KOPT-K1 (cell line): ENCODE data around the gene PDCD6IP.
"Not testable (repeated sequence)": the region's sequence is repeated elsewhere in the genome, so short reads cannot be mapped to it uniquely, and the experiment has no call there.

ENCODE experiments used
- H3K27ac ChIP-seq: fragments of 200-600 bp; sonication (generic); 2 replicates; pipeline ENCODE4 v1.5.1; 2016; ENCODE audit warnings: antibody characterized with exemption, mild to moderate bottlenecking, low read depth, low read length; ENCODE audit not compliant: poor library complexity, severe bottlenecking
- H3K36me3 ChIP-seq: fragments of 200-600 bp; sonication (generic); 2 replicates; pipeline ENCODE4 v1.5.1; 2017; ENCODE audit warnings: antibody characterized with exemption, mild to moderate bottlenecking, low read length, moderate library complexity; ENCODE audit not compliant: insufficient read depth
- H3K9me3 ChIP-seq: fragments of 200-600 bp; sonication (generic); 2 replicates; pipeline ENCODE4 v1.5.1; 2017; ENCODE audit warnings: antibody characterized with exemption, low read length, mild to moderate bottlenecking; ENCODE audit not compliant: insufficient read depth, poor library complexity, severe bottlenecking

The PDCD6IP gene, protein sequence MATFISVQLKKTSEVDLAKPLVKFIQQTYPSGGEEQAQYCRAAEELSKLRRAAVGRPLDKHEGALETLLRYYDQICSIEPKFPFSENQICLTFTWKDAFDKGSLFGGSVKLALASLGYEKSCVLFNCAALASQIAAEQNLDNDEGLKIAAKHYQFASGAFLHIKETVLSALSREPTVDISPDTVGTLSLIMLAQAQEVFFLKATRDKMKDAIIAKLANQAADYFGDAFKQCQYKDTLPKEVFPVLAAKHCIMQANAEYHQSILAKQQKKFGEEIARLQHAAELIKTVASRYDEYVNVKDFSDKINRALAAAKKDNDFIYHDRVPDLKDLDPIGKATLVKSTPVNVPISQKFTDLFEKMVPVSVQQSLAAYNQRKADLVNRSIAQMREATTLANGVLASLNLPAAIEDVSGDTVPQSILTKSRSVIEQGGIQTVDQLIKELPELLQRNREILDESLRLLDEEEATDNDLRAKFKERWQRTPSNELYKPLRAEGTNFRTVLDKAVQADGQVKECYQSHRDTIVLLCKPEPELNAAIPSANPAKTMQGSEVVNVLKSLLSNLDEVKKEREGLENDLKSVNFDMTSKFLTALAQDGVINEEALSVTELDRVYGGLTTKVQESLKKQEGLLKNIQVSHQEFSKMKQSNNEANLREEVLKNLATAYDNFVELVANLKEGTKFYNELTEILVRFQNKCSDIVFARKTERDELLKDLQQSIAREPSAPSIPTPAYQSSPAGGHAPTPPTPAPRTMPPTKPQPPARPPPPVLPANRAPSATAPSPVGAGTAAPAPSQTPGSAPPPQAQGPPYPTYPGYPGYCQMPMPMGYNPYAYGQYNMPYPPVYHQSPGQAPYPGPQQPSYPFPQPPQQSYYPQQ

DNA sequence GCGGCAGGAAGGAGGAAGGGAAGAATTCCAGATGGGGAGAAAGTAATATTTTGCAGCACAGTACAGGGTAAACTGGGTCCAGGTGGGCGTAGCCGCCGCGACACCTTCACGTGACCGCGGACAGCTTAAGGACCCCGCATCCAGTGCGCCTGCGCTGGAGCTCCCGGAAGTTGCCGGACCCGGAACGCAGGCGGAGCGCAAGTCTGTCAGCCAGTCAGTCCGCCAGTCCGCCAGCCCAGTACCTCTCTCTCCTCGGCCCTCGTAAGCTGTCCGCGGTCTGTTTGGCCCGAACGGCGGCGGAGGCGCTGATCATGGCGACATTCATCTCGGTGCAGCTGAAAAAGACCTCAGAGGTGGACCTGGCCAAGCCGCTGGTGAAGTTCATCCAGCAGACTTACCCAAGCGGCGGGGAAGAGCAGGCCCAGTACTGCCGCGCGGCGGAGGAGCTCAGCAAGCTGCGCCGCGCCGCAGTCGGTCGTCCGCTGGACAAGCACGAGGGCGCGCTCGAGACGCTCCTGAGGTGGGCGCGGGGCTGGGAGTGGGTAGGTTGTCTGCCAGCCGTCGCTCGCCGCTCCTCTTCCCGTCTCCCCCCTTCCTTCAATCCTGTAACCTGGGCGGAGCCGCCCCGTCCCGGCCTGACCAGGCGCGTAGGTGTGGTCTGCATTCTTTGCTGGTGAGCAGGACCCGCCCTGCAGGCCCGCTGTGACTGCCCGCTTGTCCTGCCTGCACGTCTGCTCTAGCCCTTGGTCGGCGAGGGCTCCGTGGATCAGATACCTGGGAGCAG is at the start of gene PDCD6IP:
PDCD6IP (plus strand) TSS at position 213 of the 784 bp plus-strand sequence; CDS start at position 312, 99 bp downstream.
- Histone ChIP-seq H3K36me3 (peaks cover 20% of the 10 kb centered on the region), H3K27ac (peak within 1 kb of the TSS; percentile 77), H3K9me3 (peaks cover 16% of the 10 kb centered on the region)

DNA sequence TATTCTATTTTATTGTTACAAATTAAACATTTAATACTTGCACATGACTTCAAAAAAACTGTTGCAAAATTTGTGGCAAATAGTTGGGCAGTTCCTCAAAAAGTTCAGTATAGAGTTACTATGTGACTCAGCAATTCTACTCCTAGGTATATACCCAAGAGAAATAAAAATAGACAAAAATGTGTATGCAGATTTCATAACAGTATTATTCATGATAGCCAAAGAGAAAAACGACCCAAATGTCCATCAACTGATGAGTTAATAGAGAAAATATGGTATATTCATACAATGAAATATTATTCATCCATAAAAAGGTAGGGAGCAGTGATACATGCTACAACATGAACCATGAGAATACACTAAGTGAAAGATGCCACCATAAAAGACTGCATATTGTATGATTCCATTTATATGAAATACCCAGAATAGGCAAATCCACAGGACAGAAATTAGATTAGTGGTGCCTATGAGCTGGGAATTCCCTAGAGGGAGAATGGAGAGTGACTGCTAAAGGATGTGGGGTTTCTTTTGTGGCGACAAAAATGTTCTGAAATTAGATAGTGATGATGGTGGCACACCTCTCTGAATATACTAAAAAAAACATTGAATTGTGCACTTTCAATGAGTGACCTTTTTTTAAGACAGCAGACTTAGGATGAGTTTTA is 48.8 kb upstream of the PDCD6IP start:
- H3K9me3 ChIP-seq: peaks cover 17% of the 10 kb centered on the region
- H3K36me3 ChIP-seq: no peaks in the 10 kb centered on the region
- H3K27ac ChIP-seq: no peak overlapping the region

DNA sequence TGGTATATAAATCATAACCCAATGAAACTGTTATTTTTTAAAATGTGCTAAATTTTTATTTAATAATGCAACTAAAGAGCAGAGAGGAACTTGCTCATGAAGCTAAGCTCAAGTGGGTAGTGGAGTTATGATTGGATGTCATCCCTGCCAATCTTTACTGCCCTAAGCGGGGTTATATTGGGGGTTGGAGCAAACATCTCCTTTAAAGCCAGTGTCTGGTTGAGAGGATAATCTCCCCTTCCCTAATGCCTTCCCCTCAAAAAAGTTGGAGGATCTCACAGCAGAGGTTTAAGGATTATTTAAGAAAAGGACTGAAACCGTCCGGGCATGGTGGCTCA is 48.2 kb upstream of the PDCD6IP start:
- Histone ChIP-seq H3K27ac (no peak overlapping the region), H3K36me3 (no peaks in the 10 kb centered on the region), H3K9me3 (peaks cover 22% of the 10 kb centered on the region)

DNA sequence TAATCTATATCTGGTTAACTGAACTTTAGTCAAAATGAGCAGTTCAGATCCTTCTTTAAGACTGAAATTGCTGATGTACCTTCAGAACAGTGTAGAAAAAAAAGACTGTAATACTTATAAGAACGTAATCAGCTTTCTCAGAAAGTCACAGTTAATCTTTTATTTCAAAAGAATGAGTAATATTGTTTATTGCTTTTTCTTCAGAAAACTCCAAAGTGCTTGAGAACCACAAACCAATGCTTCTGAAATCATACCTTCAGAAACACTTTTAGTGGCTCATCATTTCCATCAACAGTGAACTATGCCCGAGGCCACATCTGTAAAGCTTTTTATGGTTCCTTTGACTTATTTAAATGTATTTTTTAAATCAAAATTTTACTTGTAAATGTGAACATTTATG is 47.1 kb upstream of the PDCD6IP start:
- no peak overlapping the region for H3K27ac ChIP-seq
- H3K9me3 ChIP-seq: peaks cover 26% of the 10 kb centered on the region
- no peaks in the 10 kb centered on the region for H3K36me3 ChIP-seq

DNA sequence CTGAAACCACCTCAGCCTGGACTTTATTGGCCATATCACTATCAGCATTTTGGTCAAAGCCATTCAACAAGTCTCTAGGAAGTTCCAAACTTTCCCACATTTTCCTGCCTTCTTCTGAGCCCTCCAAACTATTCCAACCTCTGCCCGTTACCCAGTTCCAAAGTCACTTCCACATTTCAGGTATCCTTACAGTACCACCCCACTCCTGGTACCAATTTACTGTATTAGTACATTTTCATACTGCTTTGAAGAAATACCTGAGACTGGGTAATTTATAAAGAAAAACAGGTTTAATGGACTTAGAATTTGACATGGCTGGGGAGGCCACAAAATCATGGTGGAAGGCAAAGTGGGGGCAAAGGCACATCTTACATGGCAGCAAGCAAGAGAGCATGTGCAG is 44.0 kb upstream of the PDCD6IP start:
- not testable (repeated sequence) for H3K36me3 ChIP-seq, H3K27ac ChIP-seq
- peaks cover 37% of the 10 kb centered on the region for H3K9me3 ChIP-seq

DNA sequence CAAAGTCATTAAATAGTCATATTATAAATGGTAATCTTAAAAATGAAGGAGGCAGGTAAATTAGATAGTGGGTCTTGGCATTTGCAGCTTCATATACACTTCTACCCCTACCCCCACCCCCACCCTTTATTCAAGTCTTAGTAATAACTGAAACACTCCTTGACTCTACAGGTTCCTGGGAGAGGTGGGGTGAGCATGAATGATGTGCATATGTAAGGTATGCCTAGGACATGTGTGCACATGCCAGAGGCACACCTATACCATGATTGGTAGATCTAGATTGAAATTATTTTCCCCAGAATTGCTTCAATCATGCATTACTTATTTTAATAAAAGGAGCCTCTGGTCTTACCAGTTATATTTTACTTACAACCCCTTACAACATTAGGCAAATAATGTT is 40.1 kb upstream of the PDCD6IP start:
- Histone ChIP-seq H3K36me3 (no peaks in the 10 kb centered on the region), H3K27ac (no peak overlapping the region), H3K9me3 (peaks cover 34% of the 10 kb centered on the region)

DNA sequence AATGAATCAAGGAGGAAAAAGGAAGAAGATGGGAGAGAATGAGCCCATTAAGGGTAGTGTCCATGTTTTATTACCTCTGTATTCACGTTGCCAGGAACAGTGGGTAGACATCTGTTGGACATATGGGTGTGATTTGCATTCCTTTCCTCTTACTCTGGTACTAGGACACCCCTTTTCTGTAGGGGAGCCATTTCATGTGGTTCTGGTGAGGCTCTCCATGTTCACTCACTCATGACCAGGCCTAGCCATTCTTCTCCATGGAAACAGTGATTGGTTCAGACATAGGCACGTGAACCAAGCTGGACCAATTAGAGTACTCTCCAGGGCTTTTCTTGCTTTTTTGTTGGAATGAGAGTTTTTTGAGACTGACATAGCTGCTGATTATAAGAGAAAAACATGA is 39.6 kb upstream of the PDCD6IP start:
- peaks cover 28% of the 10 kb centered on the region for H3K9me3 ChIP-seq

DNA sequence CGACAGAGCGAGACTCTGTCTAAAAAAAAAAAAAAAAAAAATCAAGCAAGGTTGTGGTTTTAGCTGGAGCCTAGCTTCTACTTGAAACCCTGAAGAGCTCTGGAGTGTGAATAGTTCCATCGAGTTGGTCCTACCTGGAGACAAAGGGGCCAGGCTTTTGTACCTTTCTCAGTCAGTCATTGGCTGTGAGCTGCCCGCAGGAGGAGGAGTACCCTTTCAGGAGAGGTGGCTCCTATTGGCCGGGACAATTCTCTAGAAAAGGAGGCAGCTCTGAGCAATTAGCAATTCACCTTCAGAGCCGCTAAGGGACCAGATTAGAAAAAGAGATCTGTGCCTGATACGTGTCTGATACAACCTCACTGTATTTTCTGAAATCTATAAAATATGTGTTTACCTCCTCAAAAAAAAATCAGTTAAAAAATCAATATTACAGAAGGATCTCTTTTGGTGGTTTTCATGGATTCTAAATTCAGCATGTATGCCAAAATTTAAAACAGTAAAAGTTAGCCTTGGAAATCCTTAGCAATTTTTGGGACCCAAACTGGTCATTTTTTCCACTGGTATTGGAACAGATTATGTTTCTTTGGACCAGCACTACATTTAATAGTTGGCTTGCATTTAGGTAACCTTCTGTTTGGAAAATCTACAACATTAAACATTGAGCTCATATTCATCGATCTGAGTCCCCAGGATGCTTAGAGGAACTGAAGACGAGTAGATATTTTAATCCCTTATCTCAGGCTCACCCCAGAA is 29.7 kb upstream of the PDCD6IP start:
- no peaks in the 10 kb centered on the region for H3K36me3 ChIP-seq
- no peak overlapping the region for H3K27ac ChIP-seq
- H3K9me3 ChIP-seq: no peaks in the 10 kb centered on the region

More for the DNA sequence above, 39.6 kb upstream of the PDCD6IP start:
- no peaks in the 10 kb centered on the region for H3K36me3 ChIP-seq
- no peak overlapping the region for H3K27ac ChIP-seq

DNA sequence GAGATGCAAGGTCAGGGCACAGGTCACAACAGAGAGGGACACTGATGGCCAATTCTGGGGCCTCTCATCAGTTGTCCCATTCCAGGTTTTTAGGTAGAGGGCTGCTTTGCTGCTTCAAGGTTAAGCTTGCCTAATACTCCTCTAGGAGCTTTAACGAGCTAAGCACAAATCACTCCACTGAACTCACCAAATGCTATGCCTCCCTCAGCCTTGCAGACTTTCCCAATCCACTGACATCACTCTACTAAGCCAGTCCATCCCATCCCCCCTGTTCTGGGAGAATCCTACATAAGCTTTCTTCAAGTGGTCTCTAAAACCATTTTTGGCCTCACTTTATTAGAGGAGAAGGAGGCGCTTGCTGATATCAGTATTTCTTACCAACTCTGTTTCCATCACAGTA is 24.8 kb upstream of the PDCD6IP start:
- Histone ChIP-seq H3K9me3 (no peaks in the 10 kb centered on the region), H3K27ac (no peak overlapping the region), H3K36me3 (no peaks in the 10 kb centered on the region)

DNA sequence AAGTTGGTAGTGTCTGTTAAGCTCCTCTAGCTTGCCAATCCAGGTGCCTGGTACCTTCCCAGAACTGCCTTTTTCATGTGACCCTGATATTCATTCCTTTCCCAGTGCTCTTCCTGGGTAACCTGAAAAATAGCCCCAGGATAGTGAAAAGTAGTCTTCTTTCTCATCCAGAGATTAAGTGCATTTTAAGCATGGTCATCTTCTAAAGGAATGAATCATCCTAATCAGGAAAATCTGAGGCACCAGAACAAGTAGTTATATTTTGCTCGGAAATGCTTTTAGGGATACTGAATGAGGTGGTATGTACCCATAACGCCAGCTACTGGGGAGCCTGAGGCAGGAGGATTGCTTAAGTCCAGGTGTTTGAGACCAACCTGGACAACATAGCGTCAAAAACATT is 23.1 kb upstream of the PDCD6IP start:
- H3K27ac ChIP-seq: no peak overlapping the region
- H3K9me3 ChIP-seq: no peaks in the 10 kb centered on the region
- H3K36me3 ChIP-seq: no peaks in the 10 kb centered on the region

DNA sequence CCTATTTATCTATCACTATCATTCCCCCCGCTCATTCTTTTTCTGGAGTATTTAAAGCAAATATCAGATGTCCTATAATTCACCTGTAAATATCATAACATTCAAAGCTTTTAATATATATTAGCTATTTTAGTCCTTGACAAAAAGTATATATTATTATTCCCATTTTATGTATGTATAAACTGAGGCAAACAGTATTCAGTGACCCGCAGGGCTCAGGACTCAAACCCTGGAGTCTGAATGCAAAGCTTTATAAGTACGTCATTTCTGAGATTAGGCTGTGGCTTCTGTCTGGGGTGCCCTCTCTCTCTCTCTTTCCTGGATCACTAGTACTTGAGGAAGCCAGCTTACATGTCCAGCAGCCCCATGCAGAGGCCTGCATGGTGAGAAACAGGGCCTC is 20.4 kb upstream of the PDCD6IP start:
- Histone ChIP-seq H3K9me3 (no peaks in the 10 kb centered on the region), H3K36me3 (no peaks in the 10 kb centered on the region), H3K27ac (no peak overlapping the region)

DNA sequence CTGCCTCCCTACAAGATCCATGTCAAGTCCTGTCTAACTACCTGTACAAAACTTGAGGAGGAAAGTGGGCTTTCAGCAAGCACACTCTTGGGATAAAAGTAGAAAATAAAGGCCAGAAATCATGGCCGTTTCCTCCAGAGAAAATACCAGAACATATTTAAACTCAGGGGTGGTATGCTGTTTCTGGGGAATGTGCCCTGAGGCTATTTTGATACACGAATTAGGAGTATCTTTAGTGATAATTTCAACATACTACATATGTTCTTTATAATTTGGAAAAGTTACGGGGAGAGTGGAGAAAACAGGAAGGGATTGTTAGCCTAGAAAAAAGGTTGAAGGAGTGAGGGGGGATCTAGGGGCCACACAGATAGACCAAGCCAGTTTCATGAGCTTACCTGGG is 18.7 kb upstream of the PDCD6IP start:
- H3K9me3 ChIP-seq: no peaks in the 10 kb centered on the region
- H3K27ac ChIP-seq: no peak overlapping the region
- H3K36me3 ChIP-seq: no peaks in the 10 kb centered on the region

DNA sequence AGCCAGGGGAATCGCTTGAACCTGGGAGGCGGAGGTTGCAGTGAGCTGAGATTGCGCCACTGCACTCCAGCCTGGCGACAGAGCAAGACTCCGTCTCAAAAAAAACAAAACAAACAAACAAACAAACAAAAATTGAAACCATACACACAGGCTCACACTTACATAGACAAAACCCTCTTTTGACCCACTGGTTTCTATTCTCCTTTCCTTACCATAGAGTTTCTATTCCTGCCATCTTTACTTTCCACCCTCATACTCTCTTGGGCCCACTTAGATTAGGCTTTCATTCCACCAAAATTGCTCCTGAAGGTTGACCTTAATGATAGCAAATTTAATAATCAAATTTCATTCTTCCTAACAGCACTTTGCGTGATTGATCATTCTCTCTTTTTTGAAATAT is 17.0 kb upstream of the PDCD6IP start:
- H3K27ac ChIP-seq, H3K36me3 ChIP-seq, H3K9me3 ChIP-seq: not testable (repeated sequence)
